Epidermal melanocyte (primary cell): ENCODE results near the gene PCDH9.

Experiments used
- DNase-seq: peaks from one replicate; pipeline ENCODE4 v3.0.0; 2011; ENCODE audit warnings: low spot score; ENCODE audit not compliant: insufficient read length

PCDH9 gene

GRCh38 chr13:67225252-67226159 lies 4.6 kb downstream of the PCDH9 start:
- DNase-seq, result no peak

GRCh38 chr13:67224148-67224846 lies 5.8 kb downstream of the PCDH9 start:
- DNase-seq, result peak; percentile 50

- no peak for DNase-seq
These were observed 6.4 kb downstream of the PCDH9 start for GRCh38 chr13:67223742-67224141.

GRCh38 chr13:67223024-67223423 lies 7.1 kb downstream of the PCDH9 start:
- no peak for DNase-seq

- no peak for DNase-seq
These were observed 8.4 kb downstream of the PCDH9 start for GRCh38 chr13:67221630-67222226.

- DNase-seq, result no peak
These were observed 11.0 kb downstream of the PCDH9 start for GRCh38 chr13:67219113-67219512.

- no peak for DNase-seq
These were observed 12.3 kb downstream of the PCDH9 start for GRCh38 chr13:67217880-67218279.

GRCh38 chr13:67216864-67217263 lies 13.3 kb downstream of the PCDH9 start:
- no peak for DNase-seq

GRCh38 chr13:67210208-67210607 lies 19.9 kb downstream of the PCDH9 start:
- no peak for DNase-seq

- no peak for DNase-seq
These were observed 21.6 kb downstream of the PCDH9 start for GRCh38 chr13:67208552-67208951.

- no peak for DNase-seq
These were observed 25.4 kb downstream of the PCDH9 start for GRCh38 chr13:67204764-67205163.

- DNase-seq, result no peak
These were observed 29.5 kb downstream of the PCDH9 start for GRCh38 chr13:67200605-67201004.

- no peak for DNase-seq
These were observed 30.0 kb downstream of the PCDH9 start for GRCh38 chr13:67200183-67200582.

- DNase-seq, result no peak
These were observed 32.4 kb downstream of the PCDH9 start for GRCh38 chr13:67197704-67198103.

- no peak for DNase-seq
These were observed 36.2 kb downstream of the PCDH9 start for GRCh38 chr13:67193979-67194378.

- no peak for DNase-seq
These were observed 37.4 kb downstream of the PCDH9 start for GRCh38 chr13:67192751-67193150.

- DNase-seq, result no peak
These were observed 43.1 kb downstream of the PCDH9 start for GRCh38 chr13:67186995-67187569.

GRCh38 chr13:67184247-67184646 lies 45.9 kb downstream of the PCDH9 start:
- no peak for DNase-seq

- no peak for DNase-seq
These were observed 47.0 kb downstream of the PCDH9 start for GRCh38 chr13:67183151-67183550.

GRCh38 chr13:67175836-67176459 lies 54.2 kb downstream of the PCDH9 start:
- DNase-seq, result no peak

GRCh38 chr13:67168384-67168783 lies 61.8 kb downstream of the PCDH9 start:
- no peak for DNase-seq
